GM12878 (cell line): ENCODE data around the gene SOX5. TPM values are rescaled to one million over a fixed set of nuclear protein-coding genes. Genes with fewer than 3 reads are reported as not detected.
A peak's percentile ranks its signal among the peaks of the same experiment; 100 is the strongest.

Experiments
- EED ChIP-seq: sonication (generic); IDR thresholded peaks from 2 replicates; pipeline ENCODE4 v1.6.1; 2016; ENCODE audit warnings: antibody characterized with exemption, low read depth
- EP300 ChIP-seq, 2 experiments: fragments of 150-350 bp in 1 of 2; IDR thresholded peaks; 2 replicates each; pipeline ENCODE4 v1.6.1; 2011 to 2012; ENCODE audit warnings: low read depth in 2 of 2, low read length in 2 of 2, borderline replicate concordance in 1 of 2, improper control_type of control experiment in 1 of 2, inconsistent platforms in 1 of 2; ENCODE audit not compliant: control insufficient read depth in 1 of 2
- ETV6 ChIP-seq, 2 experiments: fragments of 450-650 bp in 1 of 2; IDR thresholded peaks in 1 of 2; conservative IDR thresholded peaks in 1 of 2; 2 replicates each; pipeline ENCODE4 v1.6.1; 2014; ENCODE audit warnings: antibody characterized with exemption in 1 of 2, borderline replicate concordance in 1 of 2, low read depth in 1 of 2, mild to moderate bottlenecking in 1 of 2, moderate library complexity in 1 of 2
- GATAD2B ChIP-seq: fragments of 450-650 bp; conservative IDR thresholded peaks from 2 replicates; pipeline ENCODE4 v1.6.1; 2017; ENCODE audit warnings: low read depth, mild to moderate bottlenecking, moderate library complexity
- IKZF2 ChIP-seq, 2 experiments: fragments of 450-650 bp; IDR thresholded peaks; 2 replicates each; pipeline ENCODE4 v1.6.1; 2017; ENCODE audit warnings: mild to moderate bottlenecking in 2 of 2, moderate library complexity in 2 of 2
- MTA2 ChIP-seq: fragments of 450-650 bp; IDR thresholded peaks from 2 replicates; pipeline ENCODE4 v1.6.1; 2016; ENCODE audit warnings: low read depth, mild to moderate bottlenecking, moderate library complexity
- PAX5 ChIP-seq: IDR thresholded peaks from 2 replicates; pipeline ENCODE4 v1.6.1; 2011; ENCODE audit warnings: low read depth, low read length, borderline replicate concordance
- SMARCA5 ChIP-seq: fragments of 450-650 bp; IDR thresholded peaks from 2 replicates; pipeline ENCODE4 v1.6.1; 2017; ENCODE audit warnings: mild to moderate bottlenecking
- STAT3 ChIP-seq: IDR thresholded peaks from 2 replicates; pipeline ENCODE4 v1.6.1; 2011; ENCODE audit warnings: low read depth, low read length, improper control_type of control experiment
- TCF12 ChIP-seq: IDR thresholded peaks from 2 replicates; pipeline ENCODE4 v1.6.1; 2011; ENCODE audit warnings: low read depth, mild to moderate bottlenecking, low read length
- TCF3 ChIP-seq: IDR thresholded peaks from 2 replicates; pipeline ENCODE4 v1.6.1; 2012; ENCODE audit warnings: low read depth, mild to moderate bottlenecking, low read length, borderline replicate concordance; ENCODE audit not compliant: insufficient read depth
- ZNF24 ChIP-seq: fragments of 450-650 bp; IDR thresholded peaks from 2 replicates; pipeline ENCODE4 v1.6.1; 2017; ENCODE audit warnings: antibody characterized with exemption, mild to moderate bottlenecking
- ZNF592 ChIP-seq: fragments of 450-650 bp; IDR thresholded peaks from 2 replicates; pipeline ENCODE4 v1.6.1; 2017; ENCODE audit warnings: mild to moderate bottlenecking, moderate library complexity
- ZNF622 ChIP-seq: fragments of 450-650 bp; IDR thresholded peaks from 2 replicates; pipeline ENCODE4 v1.6.1; 2017; ENCODE audit warnings: mild to moderate bottlenecking, inconsistent platforms
- ZZZ3 ChIP-seq: IDR thresholded peaks from 2 replicates; pipeline ENCODE4 v1.6.1; 2011; ENCODE audit warnings: low read depth; ENCODE audit not compliant: control insufficient read depth, insufficient read length
- polyA plus RNA-seq, 11 experiments: library from polyadenylated mRNA; depleted of rRNA in 4 of 11; unstranded in 6 of 11; stranded (reverse) in 5 of 11; fragments of >200 nt; fragmentation: Nextera tagmentation in 4 of 11; fragmentation: Illumina TruSeq in 1 of 11; extraction: Ambion mirVana in 4 of 11; extraction: Trizol in 1 of 11; gene quantifications; 1 replicate in 1 of 11; 2 replicates in 10 of 11; pipeline versions ENCODE4 v1.2.1 to v1.2.3, GENCODE V29; 2011 to 2016; ENCODE audit warnings: inconsistent platforms in 2 of 11, missing spikeins in 2 of 11, low read depth in 1 of 11
- total RNA-seq, 4 experiments: library from RNA; depleted of rRNA in 3 of 4; stranded (reverse); fragments of >200 nt in 3 of 4; fragmentation: Illumina TruSeq in 1 of 4; extraction: Trizol in 1 of 4; gene quantifications; 2 replicates each; pipeline versions ENCODE4 v1.2.1 to v1.2.3, GENCODE V29; 2013 to 2021
- TF ChIP-seq, protein P1 (sequence below): fragments of 450-650 bp; IDR thresholded peaks from 2 replicates; pipeline ENCODE4 v1.6.1; 2018; ENCODE audit warnings: mild to moderate bottlenecking, low read depth, moderate library complexity; ENCODE audit not compliant: partially characterized antibody
- TF ChIP-seq, protein P2 (sequence below): fragments of 450-650 bp; IDR thresholded peaks from 2 replicates; pipeline ENCODE4 v1.6.1; 2017; ENCODE audit warnings: mild to moderate bottlenecking, moderate library complexity

The SOX5 gene
- total and polyA plus RNA-seq, 10 of the 15 experiments (the other 5 are each of a cell fraction or from before 2014, with no cell fraction given), result 0.08 to 1.0 (median 0.24) TPM

GRCh38 chr12:23536293-23536692 lies 413.2 kb downstream of the SOX5 start (continued):
- TF ChIP-seq, protein P1, sequence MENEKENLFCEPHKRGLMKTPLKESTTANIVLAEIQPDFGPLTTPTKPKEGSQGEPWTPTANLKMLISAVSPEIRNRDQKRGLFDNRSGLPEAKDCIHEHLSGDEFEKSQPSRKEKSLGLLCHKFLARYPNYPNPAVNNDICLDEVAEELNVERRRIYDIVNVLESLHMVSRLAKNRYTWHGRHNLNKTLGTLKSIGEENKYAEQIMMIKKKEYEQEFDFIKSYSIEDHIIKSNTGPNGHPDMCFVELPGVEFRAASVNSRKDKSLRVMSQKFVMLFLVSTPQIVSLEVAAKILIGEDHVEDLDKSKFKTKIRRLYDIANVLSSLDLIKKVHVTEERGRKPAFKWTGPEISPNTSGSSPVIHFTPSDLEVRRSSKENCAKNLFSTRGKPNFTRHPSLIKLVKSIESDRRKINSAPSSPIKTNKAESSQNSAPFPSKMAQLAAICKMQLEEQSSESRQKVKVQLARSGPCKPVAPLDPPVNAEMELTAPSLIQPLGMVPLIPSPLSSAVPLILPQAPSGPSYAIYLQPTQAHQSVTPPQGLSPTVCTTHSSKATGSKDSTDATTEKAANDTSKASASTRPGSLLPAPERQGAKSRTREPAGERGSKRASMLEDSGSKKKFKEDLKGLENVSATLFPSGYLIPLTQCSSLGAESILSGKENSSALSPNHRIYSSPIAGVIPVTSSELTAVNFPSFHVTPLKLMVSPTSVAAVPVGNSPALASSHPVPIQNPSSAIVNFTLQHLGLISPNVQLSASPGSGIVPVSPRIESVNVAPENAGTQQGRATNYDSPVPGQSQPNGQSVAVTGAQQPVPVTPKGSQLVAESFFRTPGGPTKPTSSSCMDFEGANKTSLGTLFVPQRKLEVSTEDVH, result no peak
- TF ChIP-seq SMARCA5 (no peak), EED (peak; percentile 18; the same call in 1 of the 2 replicates), ZNF592 (no peak), ETV6 (conservative IDR thresholded peaks at IDR 0.05 in 1 of 2, IDR thresholded peaks at IDR 0.05 in 1 of 2; ENCODE audit: borderline replicate concordance in 1 of 2, low read depth in 1 of 2) (peak in 1 of 2 experiments; percentile 66; a peak in 1 of 4 replicates), STAT3 (no peak), EP300 (IDR thresholded peaks at IDR 0.05; ENCODE audit: borderline replicate concordance in 1 of 2, control insufficient read depth in 1 of 2, low read depth in 2 of 2, low read length in 2 of 2) (0 out of 4 replicates have a peak, but pooled peaks of 1 of the 2 experiments have one; percentile 35), TCF12 (peak; percentile 54; the same call in 1 of the 2 replicates), PAX5 (peak; percentile 68; the same call in 1 of the 2 replicates), GATAD2B (no peak), ZZZ3 (no peak), ZNF24 (no peak), ZNF622 (no peak), MTA2 (0 out of 2 replicates have a peak, but pooled peaks have one; percentile 37), IKZF2 (IDR thresholded peaks at IDR 0.05) (peak; percentile 28 to 49; a peak in 1 of 4 replicates), TCF3 (0 out of 2 replicates have a peak, but pooled peaks have one; percentile 62)
- TF ChIP-seq, protein P2, sequence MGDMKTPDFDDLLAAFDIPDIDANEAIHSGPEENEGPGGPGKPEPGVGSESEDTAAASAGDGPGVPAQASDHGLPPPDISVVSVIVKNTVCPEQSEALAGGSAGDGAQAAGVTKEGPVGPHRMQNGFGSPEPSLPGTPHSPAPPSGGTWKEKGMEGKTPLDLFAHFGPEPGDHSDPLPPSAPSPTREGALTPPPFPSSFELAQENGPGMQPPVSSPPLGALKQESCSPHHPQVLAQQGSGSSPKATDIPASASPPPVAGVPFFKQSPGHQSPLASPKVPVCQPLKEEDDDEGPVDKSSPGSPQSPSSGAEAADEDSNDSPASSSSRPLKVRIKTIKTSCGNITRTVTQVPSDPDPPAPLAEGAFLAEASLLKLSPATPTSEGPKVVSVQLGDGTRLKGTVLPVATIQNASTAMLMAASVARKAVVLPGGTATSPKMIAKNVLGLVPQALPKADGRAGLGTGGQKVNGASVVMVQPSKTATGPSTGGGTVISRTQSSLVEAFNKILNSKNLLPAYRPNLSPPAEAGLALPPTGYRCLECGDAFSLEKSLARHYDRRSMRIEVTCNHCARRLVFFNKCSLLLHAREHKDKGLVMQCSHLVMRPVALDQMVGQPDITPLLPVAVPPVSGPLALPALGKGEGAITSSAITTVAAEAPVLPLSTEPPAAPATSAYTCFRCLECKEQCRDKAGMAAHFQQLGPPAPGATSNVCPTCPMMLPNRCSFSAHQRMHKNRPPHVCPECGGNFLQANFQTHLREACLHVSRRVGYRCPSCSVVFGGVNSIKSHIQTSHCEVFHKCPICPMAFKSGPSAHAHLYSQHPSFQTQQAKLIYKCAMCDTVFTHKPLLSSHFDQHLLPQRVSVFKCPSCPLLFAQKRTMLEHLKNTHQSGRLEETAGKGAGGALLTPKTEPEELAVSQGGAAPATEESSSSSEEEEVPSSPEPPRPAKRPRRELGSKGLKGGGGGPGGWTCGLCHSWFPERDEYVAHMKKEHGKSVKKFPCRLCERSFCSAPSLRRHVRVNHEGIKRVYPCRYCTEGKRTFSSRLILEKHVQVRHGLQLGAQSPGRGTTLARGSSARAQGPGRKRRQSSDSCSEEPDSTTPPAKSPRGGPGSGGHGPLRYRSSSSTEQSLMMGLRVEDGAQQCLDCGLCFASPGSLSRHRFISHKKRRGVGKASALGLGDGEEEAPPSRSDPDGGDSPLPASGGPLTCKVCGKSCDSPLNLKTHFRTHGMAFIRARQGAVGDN, result 0 out of 2 replicates have a peak, but pooled peaks have one; percentile 17
